Measurements from ENCODE around the gene DDX18.

Gene DDX18

DNA sequence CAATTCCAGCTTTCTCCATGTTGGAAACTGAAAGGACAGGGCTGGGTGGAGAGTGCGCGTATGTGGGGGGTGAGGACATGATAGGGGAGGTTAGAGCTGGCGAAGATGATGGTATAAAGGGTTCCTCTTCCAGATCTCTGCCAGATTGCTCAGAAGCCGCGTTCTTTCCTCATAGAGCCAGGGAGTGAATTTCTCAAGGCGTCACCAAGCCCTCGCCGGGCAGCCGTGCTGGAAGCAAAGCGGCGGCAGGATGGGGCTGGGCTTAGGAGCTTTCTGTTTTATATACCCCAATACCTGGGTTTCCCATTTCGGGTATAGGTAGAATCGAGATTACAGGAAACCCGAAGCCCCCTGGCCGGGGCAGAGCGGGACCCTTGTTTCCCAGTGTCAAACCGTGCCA, 43.8 kb downstream of the DDX18 start:
- Histone ChIP-seq H3K27me3 (replicated peaks; ENCODE audit: control insufficient read depth, insufficient read depth, low read length) (no peaks in the 10 kb centered on the region; the same call in 1 of the 2 replicates), H3K36me3 (ENCODE audit: control insufficient read depth, insufficient read depth, low read length) (no peaks in the 10 kb centered on the region), H3K4me3 (replicated peaks; ENCODE audit: low read depth, low read length) (no peak overlapping the region)
- TF ChIP-seq CTCF (IDR thresholded peaks at IDR 0.05; ENCODE audit: insufficient read depth, low read length, poor library complexity, severe bottlenecking) = no peak
- DNase-seq (ENCODE audit: extremely low read depth, insufficient read length) = no peak

GRCh38 chr2:117858892-117859531, 44.5 kb downstream of the DDX18 start:
- Histone ChIP-seq H3K36me3 (ENCODE audit: control insufficient read depth, insufficient read depth, low read length) (no peaks in the 10 kb centered on the region), H3K4me3 (replicated peaks; ENCODE audit: low read depth, low read length) (no peak overlapping the region), H3K27me3 (replicated peaks; ENCODE audit: control insufficient read depth, insufficient read depth, low read length) (no peaks in the 10 kb centered on the region)
- no peak for DNase-seq (ENCODE audit: extremely low read depth, insufficient read length)
- TF ChIP-seq CTCF (IDR thresholded peaks at IDR 0.05; ENCODE audit: insufficient read depth, low read length, poor library complexity, severe bottlenecking) = no peak

DNA sequence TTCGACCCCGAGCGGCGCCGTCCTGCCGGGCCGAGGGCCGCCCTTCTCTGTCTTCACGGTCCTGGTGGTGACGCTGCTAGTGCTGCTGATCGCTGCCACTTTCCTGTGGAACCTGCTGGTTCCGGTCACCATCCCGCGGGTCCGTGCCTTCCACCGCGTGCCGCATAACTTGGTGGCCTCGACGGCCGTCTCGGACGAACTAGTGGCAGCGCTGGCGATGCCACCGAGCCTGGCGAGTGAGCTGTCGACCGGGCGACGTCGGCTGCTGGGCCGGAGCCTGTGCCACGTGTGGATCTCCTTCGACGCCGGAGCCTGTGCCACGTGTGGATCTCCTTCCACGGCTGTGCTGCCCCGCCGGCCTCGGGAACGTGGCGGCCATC, 45.0 kb downstream of the DDX18 start:
- TF ChIP-seq CTCF (IDR thresholded peaks at IDR 0.05; ENCODE audit: insufficient read depth, low read length, poor library complexity, severe bottlenecking) = no peak
- Histone ChIP-seq H3K4me3 (replicated peaks; ENCODE audit: low read depth, low read length) (no peak overlapping the region), H3K27me3 (replicated peaks; ENCODE audit: control insufficient read depth, insufficient read depth, low read length) (no peaks in the 10 kb centered on the region), H3K36me3 (ENCODE audit: control insufficient read depth, insufficient read depth, low read length) (no peaks in the 10 kb centered on the region)
- no peak for DNase-seq (ENCODE audit: extremely low read depth, insufficient read length)

GRCh38 chr2:117859924-117860647, 45.6 kb downstream of the DDX18 start:
- DNase-seq (ENCODE audit: extremely low read depth, insufficient read length) = no peak
- H3K27me3 ChIP-seq (replicated peaks; ENCODE audit: control insufficient read depth, insufficient read depth, low read length) = no peaks in the 10 kb centered on the region
- no peak for TF ChIP-seq CTCF (IDR thresholded peaks at IDR 0.05; ENCODE audit: insufficient read depth, low read length, poor library complexity, severe bottlenecking)
- H3K4me3 ChIP-seq (replicated peaks; ENCODE audit: low read depth, low read length) = no peak overlapping the region
- H3K36me3 ChIP-seq (ENCODE audit: control insufficient read depth, insufficient read depth, low read length) = no peaks in the 10 kb centered on the region

GRCh38 chr2:117862459-117862858, 48.0 kb downstream of the DDX18 start:
- no peaks in the 10 kb centered on the region for H3K27me3 ChIP-seq (replicated peaks; ENCODE audit: control insufficient read depth, insufficient read depth, low read length)
- H3K4me3 ChIP-seq (replicated peaks; ENCODE audit: low read depth, low read length) = no peak overlapping the region
- TF ChIP-seq CTCF (IDR thresholded peaks at IDR 0.05; ENCODE audit: insufficient read depth, low read length, poor library complexity, severe bottlenecking) = no peak
- no peaks in the 10 kb centered on the region for H3K36me3 ChIP-seq (ENCODE audit: control insufficient read depth, insufficient read depth, low read length)
- no peak for DNase-seq (ENCODE audit: extremely low read depth, insufficient read length)
